ENCODE results near the gene POC1A. TPM values are rescaled to one million over a fixed set of nuclear protein-coding genes. Genes with fewer than 3 reads are reported as not detected.

POC1A gene
- total and polyA plus RNA-seq, 2 experiments from 2014 or later, result 19.1 to 26.7 TPM

DNA sequence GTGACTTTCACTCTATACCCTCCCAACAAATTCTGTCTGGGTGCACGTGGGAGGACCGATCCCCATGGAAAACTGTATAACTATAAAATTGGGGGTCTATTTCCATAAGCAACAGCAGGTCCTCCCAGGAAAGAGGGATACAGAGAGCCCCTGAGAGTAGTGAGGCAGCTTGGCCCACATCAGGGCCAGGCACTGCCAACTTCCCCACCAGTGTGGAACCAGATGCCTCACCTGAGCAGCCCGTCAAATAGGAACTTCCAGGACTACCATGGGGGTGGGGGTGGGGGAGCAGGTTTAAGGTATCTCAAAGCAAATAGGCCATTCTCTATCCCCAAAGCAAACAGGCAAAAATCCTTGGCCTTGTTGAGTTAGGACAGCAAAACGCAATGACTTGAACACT, 64.5 kb downstream of the POC1A start (continued):
- TF ChIP-seq, protein P1, sequence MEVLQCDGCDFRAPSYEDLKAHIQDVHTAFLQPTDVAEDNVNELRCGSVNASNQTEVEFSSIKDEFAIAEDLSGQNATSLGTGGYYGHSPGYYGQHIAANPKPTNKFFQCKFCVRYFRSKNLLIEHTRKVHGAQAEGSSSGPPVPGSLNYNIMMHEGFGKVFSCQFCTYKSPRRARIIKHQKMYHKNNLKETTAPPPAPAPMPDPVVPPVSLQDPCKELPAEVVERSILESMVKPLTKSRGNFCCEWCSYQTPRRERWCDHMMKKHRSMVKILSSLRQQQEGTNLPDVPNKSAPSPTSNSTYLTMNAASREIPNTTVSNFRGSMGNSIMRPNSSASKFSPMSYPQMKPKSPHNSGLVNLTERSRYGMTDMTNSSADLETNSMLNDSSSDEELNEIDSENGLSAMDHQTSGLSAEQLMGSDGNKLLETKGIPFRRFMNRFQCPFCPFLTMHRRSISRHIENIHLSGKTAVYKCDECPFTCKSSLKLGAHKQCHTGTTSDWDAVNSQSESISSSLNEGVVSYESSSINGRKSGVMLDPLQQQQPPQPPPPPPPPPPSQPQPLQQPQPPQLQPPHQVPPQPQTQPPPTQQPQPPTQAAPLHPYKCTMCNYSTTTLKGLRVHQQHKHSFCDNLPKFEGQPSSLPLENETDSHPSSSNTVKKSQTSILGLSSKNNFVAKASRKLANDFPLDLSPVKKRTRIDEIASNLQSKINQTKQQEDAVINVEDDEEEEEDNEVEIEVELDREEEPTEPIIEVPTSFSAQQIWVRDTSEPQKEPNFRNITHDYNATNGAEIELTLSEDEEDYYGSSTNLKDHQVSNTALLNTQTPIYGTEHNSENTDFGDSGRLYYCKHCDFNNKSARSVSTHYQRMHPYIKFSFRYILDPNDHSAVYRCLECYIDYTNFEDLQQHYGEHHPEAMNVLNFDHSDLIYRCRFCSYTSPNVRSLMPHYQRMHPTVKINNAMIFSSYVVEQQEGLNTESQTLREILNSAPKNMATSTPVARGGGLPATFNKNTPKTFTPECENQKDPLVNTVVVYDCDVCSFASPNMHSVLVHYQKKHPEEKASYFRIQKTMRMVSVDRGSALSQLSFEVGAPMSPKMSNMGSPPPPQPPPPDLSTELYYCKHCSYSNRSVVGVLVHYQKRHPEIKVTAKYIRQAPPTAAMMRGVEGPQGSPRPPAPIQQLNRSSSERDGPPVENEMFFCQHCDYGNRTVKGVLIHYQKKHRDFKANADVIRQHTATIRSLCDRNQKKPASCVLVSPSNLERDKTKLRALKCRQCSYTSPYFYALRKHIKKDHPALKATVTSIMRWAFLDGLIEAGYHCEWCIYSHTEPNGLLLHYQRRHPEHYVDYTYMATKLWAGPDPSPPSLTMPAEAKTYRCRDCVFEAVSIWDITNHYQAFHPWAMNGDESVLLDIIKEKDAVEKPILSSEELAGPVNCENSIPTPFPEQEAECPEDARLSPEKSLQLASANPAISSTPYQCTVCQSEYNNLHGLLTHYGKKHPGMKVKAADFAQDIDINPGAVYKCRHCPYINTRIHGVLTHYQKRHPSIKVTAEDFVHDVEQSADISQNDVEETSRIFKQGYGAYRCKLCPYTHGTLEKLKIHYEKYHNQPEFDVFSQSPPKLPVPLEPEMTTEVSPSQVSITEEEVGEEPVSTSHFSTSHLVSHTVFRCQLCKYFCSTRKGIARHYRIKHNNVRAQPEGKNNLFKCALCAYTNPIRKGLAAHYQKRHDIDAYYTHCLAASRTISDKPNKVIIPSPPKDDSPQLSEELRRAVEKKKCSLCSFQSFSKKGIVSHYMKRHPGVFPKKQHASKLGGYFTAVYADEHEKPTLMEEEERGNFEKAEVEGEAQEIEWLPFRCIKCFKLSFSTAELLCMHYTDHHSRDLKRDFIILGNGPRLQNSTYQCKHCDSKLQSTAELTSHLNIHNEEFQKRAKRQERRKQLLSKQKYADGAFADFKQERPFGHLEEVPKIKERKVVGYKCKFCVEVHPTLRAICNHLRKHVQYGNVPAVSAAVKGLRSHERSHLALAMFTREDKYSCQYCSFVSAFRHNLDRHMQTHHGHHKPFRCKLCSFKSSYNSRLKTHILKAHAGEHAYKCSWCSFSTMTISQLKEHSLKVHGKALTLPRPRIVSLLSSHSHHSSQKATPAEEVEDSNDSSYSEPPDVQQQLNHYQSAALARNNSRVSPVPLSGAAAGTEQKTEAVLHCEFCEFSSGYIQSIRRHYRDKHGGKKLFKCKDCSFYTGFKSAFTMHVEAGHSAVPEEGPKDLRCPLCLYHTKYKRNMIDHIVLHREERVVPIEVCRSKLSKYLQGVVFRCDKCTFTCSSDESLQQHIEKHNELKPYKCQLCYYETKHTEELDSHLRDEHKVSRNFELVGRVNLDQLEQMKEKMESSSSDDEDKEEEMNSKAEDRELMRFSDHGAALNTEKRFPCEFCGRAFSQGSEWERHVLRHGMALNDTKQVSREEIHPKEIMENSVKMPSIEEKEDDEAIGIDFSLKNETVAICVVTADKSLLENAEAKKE (CRISPR knock-in tag; IDR thresholded peaks at IDR 0.05), result no peak
- TF ChIP-seq, protein P2, sequence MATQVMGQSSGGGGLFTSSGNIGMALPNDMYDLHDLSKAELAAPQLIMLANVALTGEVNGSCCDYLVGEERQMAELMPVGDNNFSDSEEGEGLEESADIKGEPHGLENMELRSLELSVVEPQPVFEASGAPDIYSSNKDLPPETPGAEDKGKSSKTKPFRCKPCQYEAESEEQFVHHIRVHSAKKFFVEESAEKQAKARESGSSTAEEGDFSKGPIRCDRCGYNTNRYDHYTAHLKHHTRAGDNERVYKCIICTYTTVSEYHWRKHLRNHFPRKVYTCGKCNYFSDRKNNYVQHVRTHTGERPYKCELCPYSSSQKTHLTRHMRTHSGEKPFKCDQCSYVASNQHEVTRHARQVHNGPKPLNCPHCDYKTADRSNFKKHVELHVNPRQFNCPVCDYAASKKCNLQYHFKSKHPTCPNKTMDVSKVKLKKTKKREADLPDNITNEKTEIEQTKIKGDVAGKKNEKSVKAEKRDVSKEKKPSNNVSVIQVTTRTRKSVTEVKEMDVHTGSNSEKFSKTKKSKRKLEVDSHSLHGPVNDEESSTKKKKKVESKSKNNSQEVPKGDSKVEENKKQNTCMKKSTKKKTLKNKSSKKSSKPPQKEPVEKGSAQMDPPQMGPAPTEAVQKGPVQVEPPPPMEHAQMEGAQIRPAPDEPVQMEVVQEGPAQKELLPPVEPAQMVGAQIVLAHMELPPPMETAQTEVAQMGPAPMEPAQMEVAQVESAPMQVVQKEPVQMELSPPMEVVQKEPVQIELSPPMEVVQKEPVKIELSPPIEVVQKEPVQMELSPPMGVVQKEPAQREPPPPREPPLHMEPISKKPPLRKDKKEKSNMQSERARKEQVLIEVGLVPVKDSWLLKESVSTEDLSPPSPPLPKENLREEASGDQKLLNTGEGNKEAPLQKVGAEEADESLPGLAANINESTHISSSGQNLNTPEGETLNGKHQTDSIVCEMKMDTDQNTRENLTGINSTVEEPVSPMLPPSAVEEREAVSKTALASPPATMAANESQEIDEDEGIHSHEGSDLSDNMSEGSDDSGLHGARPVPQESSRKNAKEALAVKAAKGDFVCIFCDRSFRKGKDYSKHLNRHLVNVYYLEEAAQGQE (IDR thresholded peaks at IDR 0.05; ENCODE audit: unreplicated experiment), result no peak

DNA sequence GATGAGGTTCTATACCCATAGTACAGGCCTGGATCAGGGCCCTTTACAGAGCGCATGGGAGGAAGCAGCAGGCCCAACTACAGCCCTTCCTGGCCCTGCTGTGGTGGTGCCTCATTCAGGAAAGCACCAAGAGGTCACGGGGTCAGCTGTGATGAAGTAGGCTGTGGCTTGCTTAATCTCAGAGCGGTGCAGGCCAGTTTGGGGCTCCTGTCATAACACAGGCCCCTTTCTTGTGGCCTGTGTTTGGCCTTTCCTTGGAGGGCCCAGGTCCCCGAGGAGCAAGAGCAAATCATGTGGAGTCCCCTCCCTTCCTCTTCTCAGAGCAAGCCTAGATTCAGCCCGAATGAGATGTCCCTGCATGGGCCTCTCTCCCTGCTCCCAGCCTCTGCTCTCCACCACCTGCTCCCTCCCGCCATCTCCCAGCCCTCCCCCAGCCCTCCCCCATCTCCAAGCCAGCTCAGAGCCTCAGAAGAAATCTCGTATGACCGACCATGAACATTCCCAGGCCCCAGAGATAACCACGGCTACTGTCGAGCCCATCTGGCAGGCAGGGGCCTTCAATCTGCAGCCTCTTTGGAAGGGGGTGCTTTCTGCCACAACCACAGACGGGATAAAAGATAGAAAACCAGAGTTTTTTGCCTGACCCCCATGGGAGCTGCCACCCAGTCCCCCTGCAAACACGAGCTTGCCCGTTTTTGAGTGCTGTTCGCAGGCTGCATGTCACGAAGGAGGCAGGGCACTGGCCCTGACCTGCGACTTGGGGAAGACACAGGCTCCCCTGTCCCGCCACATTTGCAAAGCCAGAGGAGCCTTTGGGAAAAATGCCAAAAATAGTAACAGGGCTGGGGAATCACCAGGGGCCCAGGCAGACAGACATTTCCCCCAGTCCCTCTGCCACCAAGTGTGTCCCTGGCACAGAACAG, 65.5 kb downstream of the POC1A start:
- H3K36me3 ChIP-seq (ENCODE audit: insufficient read depth), result no peaks in the 10 kb centered on the region; the same call in 1 of the 2 replicates
- H3K27ac ChIP-seq (ENCODE audit: low read depth), result no peak overlapping the region
- H3K27me3 ChIP-seq (ENCODE audit: insufficient read depth), result no peaks in the 10 kb centered on the region
- Mint-ChIP-seq H3K36me3 (ENCODE audit: low read depth) (peaks cover 3% of the 10 kb centered on the region; the same call in 1 of the 3 replicates), H3K4me1 (peaks cover 21% of the 10 kb centered on the region; the same call in 2 of the 3 replicates), H3K27me3 (ENCODE audit: insufficient read depth, low read depth, poor library complexity) (peaks cover 6% of the 10 kb centered on the region), H3K9me3 (no peaks in the 10 kb centered on the region), H3K4me3 (no peak overlapping the region), H3K27ac (no peak overlapping the region)
- H2AFZ ChIP-seq, result no peak overlapping the region
- H3K4me2 ChIP-seq, result no peak overlapping the region
- H3K79me2 ChIP-seq (replicated peaks; ENCODE audit: insufficient read depth), result no peaks in the 10 kb centered on the region
- ATAC-seq (no peak), DNase-seq (ENCODE audit: low spot score) (no peak)
- H4K20me1 ChIP-seq (replicated peaks; ENCODE audit: insufficient read depth), result peaks cover under 1% of the 10 kb centered on the region; the same call in 1 of the 2 replicates
- no peak overlapping the region for H3K4me3 ChIP-seq
- H3F3A ChIP-seq (replicated peaks; ENCODE audit: low read depth), result no peaks in the 10 kb centered on the region
- no peak for TF ChIP-seq POLR2AphosphoS5 (IDR thresholded peaks at IDR 0.05; ENCODE audit: low read depth)
- no peak for TF ChIP-seq STAT1 (IDR thresholded peaks at IDR 0.05; ENCODE audit: unreplicated experiment)
- no peak for TF ChIP-seq EZH2phosphoT487 (IDR thresholded peaks at IDR 0.05; ENCODE audit: unreplicated experiment)
- TF ChIP-seq, protein P3, sequence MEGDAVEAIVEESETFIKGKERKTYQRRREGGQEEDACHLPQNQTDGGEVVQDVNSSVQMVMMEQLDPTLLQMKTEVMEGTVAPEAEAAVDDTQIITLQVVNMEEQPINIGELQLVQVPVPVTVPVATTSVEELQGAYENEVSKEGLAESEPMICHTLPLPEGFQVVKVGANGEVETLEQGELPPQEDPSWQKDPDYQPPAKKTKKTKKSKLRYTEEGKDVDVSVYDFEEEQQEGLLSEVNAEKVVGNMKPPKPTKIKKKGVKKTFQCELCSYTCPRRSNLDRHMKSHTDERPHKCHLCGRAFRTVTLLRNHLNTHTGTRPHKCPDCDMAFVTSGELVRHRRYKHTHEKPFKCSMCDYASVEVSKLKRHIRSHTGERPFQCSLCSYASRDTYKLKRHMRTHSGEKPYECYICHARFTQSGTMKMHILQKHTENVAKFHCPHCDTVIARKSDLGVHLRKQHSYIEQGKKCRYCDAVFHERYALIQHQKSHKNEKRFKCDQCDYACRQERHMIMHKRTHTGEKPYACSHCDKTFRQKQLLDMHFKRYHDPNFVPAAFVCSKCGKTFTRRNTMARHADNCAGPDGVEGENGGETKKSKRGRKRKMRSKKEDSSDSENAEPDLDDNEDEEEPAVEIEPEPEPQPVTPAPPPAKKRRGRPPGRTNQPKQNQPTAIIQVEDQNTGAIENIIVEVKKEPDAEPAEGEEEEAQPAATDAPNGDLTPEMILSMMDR (conservative IDR thresholded peaks at IDR 0.05; ENCODE audit: low read depth in 2 of 2), result no peak
- no peak for TF ChIP-seq JUNB (IDR thresholded peaks at IDR 0.05; ENCODE audit: unreplicated experiment)
- no peak for TF ChIP-seq ZNF114 (CRISPR knock-in tag; IDR thresholded peaks at IDR 0.05)
- no peak for TF ChIP-seq ZNF331 (CRISPR knock-in tag; IDR thresholded peaks at IDR 0.05; ENCODE audit: low read depth)
- H3K4me1 ChIP-seq (ENCODE audit: insufficient read depth), result no peaks in the 10 kb centered on the region
- H3K9me2 ChIP-seq (ENCODE audit: insufficient read depth), result no peaks in the 10 kb centered on the region

Measured in GM23338 (cell line).